Limb (tissue), 2 donors: ENCODE data around the gene CCNY.

Experiments
- DNase-seq, 2 donors: peaks; one replicate each; pipeline ENCODE4 v3.0.0-alpha.2; 2016; ENCODE audit errors: extremely low spot score in 2 of 2

Gene CCNY

GRCh38 chr10:35331894-35332640, 4.2 kb upstream of the CCNY start:
- DNase-seq: no peak

GRCh38 chr10:35334297-35334696, 2.0 kb upstream of the CCNY start:
- DNase-seq: no peak

GRCh38 chr10:35335133-35336083, 901 bp upstream of the CCNY start:
- DNase-seq: no peak

GRCh38 chr10:35336921-35337823, 863 bp downstream of the CCNY start:
- DNase-seq: peak in 1 of 2 donors; percentile 74

- DNase-seq: no peak
Measured at GRCh38 chr10:35339942-35340341, 3.6 kb downstream of the CCNY start.

- DNase-seq: no peak
Measured at GRCh38 chr10:35340975-35341374, 4.7 kb downstream of the CCNY start.

GRCh38 chr10:35341521-35341920, 5.2 kb downstream of the CCNY start:
- no peak for DNase-seq

- DNase-seq: no peak
Measured at GRCh38 chr10:35342183-35342753, 6.0 kb downstream of the CCNY start.

- no peak for DNase-seq
Measured at GRCh38 chr10:35343739-35344138, 7.4 kb downstream of the CCNY start.

- no peak for DNase-seq
Measured at GRCh38 chr10:35345383-35345742, 9.1 kb downstream of the CCNY start.

- no peak for DNase-seq
Measured at GRCh38 chr10:35346248-35346647, 9.9 kb downstream of the CCNY start.

GRCh38 chr10:35347121-35347562, 10.8 kb downstream of the CCNY start:
- no peak for DNase-seq

GRCh38 chr10:35347899-35348608, 11.7 kb downstream of the CCNY start:
- DNase-seq: no peak

GRCh38 chr10:35348609-35349388, 12.5 kb downstream of the CCNY start:
- DNase-seq: no peak

GRCh38 chr10:35349389-35349915, 13.1 kb downstream of the CCNY start:
- no peak for DNase-seq

- no peak for DNase-seq
Measured at GRCh38 chr10:35351021-35351420, 14.7 kb downstream of the CCNY start.

- no peak for DNase-seq
Measured at GRCh38 chr10:35352097-35352496, 15.8 kb downstream of the CCNY start.

GRCh38 chr10:35352512-35352911, 16.2 kb downstream of the CCNY start:
- DNase-seq: no peak

GRCh38 chr10:35353395-35353794, 17.1 kb downstream of the CCNY start:
- no peak for DNase-seq
